ENCODE measurements around the gene OSBPL3. TPM values are rescaled to one million over a fixed set of nuclear protein-coding genes. Genes with fewer than 3 reads are reported as not detected.

The OSBPL3 gene
- total RNA-seq, 1 donor from 2014 or later, result 8.0 TPM

- H3K27me3 Mint-ChIP-seq (ENCODE audit: insufficient read depth, low read depth), result peaks cover 2% of the 10 kb centered on the region
- TF ChIP-seq CTCF (IDR thresholded peaks at IDR 0.05) (no peak), EZH2 (IDR thresholded peaks at IDR 0.05) (no peak), EZH2phosphoT487 (IDR thresholded peaks at IDR 0.05) (no peak)
- H3K36me3 Mint-ChIP-seq, result peaks cover 7% of the 10 kb centered on the region
- H3K4me3 Mint-ChIP-seq, result no peak overlapping the region
- Histone ChIP-seq H3K27me3 (no peaks in the 10 kb centered on the region), H3F3A (ENCODE audit: low read depth) (no peaks in the 10 kb centered on the region), H2AFZ (replicated peaks) (no peak overlapping the region), H3K4me2 (no peak overlapping the region), H3K27ac (no peak overlapping the region), H4K20me1 (ENCODE audit: low read depth) (no peaks in the 10 kb centered on the region), H3K9me3 (ENCODE audit: low read depth) (no peaks in the 10 kb centered on the region), H3K9ac (no peak overlapping the region), H3K79me2 (ENCODE audit: low read depth) (no peaks in the 10 kb centered on the region), H3K36me3 (no peaks in the 10 kb centered on the region), H3K4me3 (no peak overlapping the region), H3K4me1 (no peaks in the 10 kb centered on the region)
- DNase-seq (ENCODE audit: low spot score), result no peak
- peaks cover 9% of the 10 kb centered on the region for H3K4me1 Mint-ChIP-seq
- H3K27ac Mint-ChIP-seq, result no peak overlapping the region
- H3K9me3 Mint-ChIP-seq, result peaks cover 3% of the 10 kb centered on the region
These were observed 28.5 kb downstream of the OSBPL3 start for GRCh38 chr7:24951441-24951980.

- H3K4me1 Mint-ChIP-seq, result peaks cover 9% of the 10 kb centered on the region
- DNase-seq (ENCODE audit: low spot score), result no peak
- TF ChIP-seq EZH2 (IDR thresholded peaks at IDR 0.05) (no peak), CTCF (IDR thresholded peaks at IDR 0.05) (no peak), EZH2phosphoT487 (IDR thresholded peaks at IDR 0.05) (no peak)
- Histone ChIP-seq H3K4me2 (no peak overlapping the region), H3K4me3 (no peak overlapping the region), H3F3A (ENCODE audit: low read depth) (no peaks in the 10 kb centered on the region), H2AFZ (replicated peaks) (no peak overlapping the region), H3K9ac (no peak overlapping the region), H3K27me3 (no peaks in the 10 kb centered on the region), H3K79me2 (ENCODE audit: low read depth) (no peaks in the 10 kb centered on the region), H4K20me1 (ENCODE audit: low read depth) (no peaks in the 10 kb centered on the region), H3K4me1 (no peaks in the 10 kb centered on the region), H3K9me3 (ENCODE audit: low read depth) (no peaks in the 10 kb centered on the region), H3K27ac (no peak overlapping the region), H3K36me3 (no peaks in the 10 kb centered on the region)
- H3K27me3 Mint-ChIP-seq (ENCODE audit: insufficient read depth, low read depth), result peaks cover 2% of the 10 kb centered on the region
- H3K36me3 Mint-ChIP-seq, result peaks cover 9% of the 10 kb centered on the region
- H3K9me3 Mint-ChIP-seq, result peaks cover 3% of the 10 kb centered on the region
- no peak overlapping the region for H3K27ac Mint-ChIP-seq
- no peak overlapping the region for H3K4me3 Mint-ChIP-seq
These were observed 30.1 kb downstream of the OSBPL3 start for GRCh38 chr7:24949884-24950283.

- peaks cover 9% of the 10 kb centered on the region for H3K36me3 Mint-ChIP-seq
- no peak overlapping the region for H3K9ac ChIP-seq
- TF ChIP-seq EZH2phosphoT487 (IDR thresholded peaks at IDR 0.05) (no peak), EZH2 (IDR thresholded peaks at IDR 0.05) (no peak)
- no peak overlapping the region for H2AFZ ChIP-seq (replicated peaks)
- H4K20me1 ChIP-seq (ENCODE audit: low read depth), result no peaks in the 10 kb centered on the region
- H3K9me3 Mint-ChIP-seq, result no peaks in the 10 kb centered on the region
- H3K27me3 Mint-ChIP-seq (ENCODE audit: insufficient read depth, low read depth), result no peaks in the 10 kb centered on the region
- H3F3A ChIP-seq (ENCODE audit: low read depth), result no peaks in the 10 kb centered on the region
- no peak for DNase-seq (ENCODE audit: low spot score)
- peaks cover 9% of the 10 kb centered on the region for H3K4me1 Mint-ChIP-seq
- H3K4me3 ChIP-seq, result no peak overlapping the region
- H3K27ac Mint-ChIP-seq, result no peak overlapping the region
- no peak overlapping the region for H3K4me2 ChIP-seq
- H3K27ac ChIP-seq, result no peak overlapping the region
- H3K4me3 Mint-ChIP-seq, result no peak overlapping the region
- no peaks in the 10 kb centered on the region for H3K4me1 ChIP-seq
- no peaks in the 10 kb centered on the region for H3K27me3 ChIP-seq
- H3K79me2 ChIP-seq (ENCODE audit: low read depth), result no peaks in the 10 kb centered on the region
- no peaks in the 10 kb centered on the region for H3K9me3 ChIP-seq (ENCODE audit: low read depth)
- no peaks in the 10 kb centered on the region for H3K36me3 ChIP-seq
These were observed 31.2 kb downstream of the OSBPL3 start for GRCh38 chr7:24948739-24949138.

GRCh38 chr7:24946467-24946866, 33.5 kb downstream of the OSBPL3 start:
- Histone ChIP-seq H3K4me3 (no peak overlapping the region), H3K27ac (no peak overlapping the region), H3K4me2 (no peak overlapping the region), H4K20me1 (ENCODE audit: low read depth) (no peaks in the 10 kb centered on the region), H3K9ac (no peak overlapping the region), H3K79me2 (ENCODE audit: low read depth) (no peaks in the 10 kb centered on the region), H3K27me3 (no peaks in the 10 kb centered on the region), H3F3A (ENCODE audit: low read depth) (no peaks in the 10 kb centered on the region), H3K36me3 (no peaks in the 10 kb centered on the region), H2AFZ (replicated peaks) (no peak overlapping the region), H3K4me1 (peaks cover 3% of the 10 kb centered on the region), H3K9me3 (ENCODE audit: low read depth) (no peaks in the 10 kb centered on the region)
- Mint-ChIP-seq H3K27ac (no peak overlapping the region), H3K36me3 (peaks cover 9% of the 10 kb centered on the region), H3K27me3 (ENCODE audit: insufficient read depth, low read depth) (no peaks in the 10 kb centered on the region), H3K9me3 (no peaks in the 10 kb centered on the region), H3K4me1 (peaks cover 13% of the 10 kb centered on the region), H3K4me3 (no peak overlapping the region)
- no peak for TF ChIP-seq CTCF (IDR thresholded peaks at IDR 0.05)
- TF ChIP-seq EZH2phosphoT487 (IDR thresholded peaks at IDR 0.05), result no peak
- TF ChIP-seq EZH2 (IDR thresholded peaks at IDR 0.05), result no peak
- no peak for DNase-seq (ENCODE audit: low spot score)

Data from neural progenitor cell (in vitro differentiated cells).